Effector memory CD4-positive, alpha-beta T cell (primary cell): ENCODE measurements around the gene LRRC57.

ENCODE experiments used
- DNase-seq, 3 donors: peaks; one replicate each; pipeline ENCODE4 v3.0.0-alpha.2; 2020
- H3K27ac ChIP-seq: 2 replicates; pipeline ENCODE4 v1.7.0; 2013; ENCODE audit warnings: mild to moderate bottlenecking, low read length, moderate library complexity; ENCODE audit not compliant: insufficient read depth, poor library complexity, severe bottlenecking
- H3K27me3 ChIP-seq: replicated peaks from 2 replicates; pipeline ENCODE4 v1.7.0; 2013; ENCODE audit warnings: mild to moderate bottlenecking, low read length; ENCODE audit not compliant: insufficient read depth, control insufficient read depth, poor library complexity, severe bottlenecking
- H3K36me3 ChIP-seq: 2 replicates; pipeline ENCODE4 v1.7.0; 2013; ENCODE audit warnings: mild to moderate bottlenecking, low read length, moderate library complexity; ENCODE audit not compliant: control insufficient read depth, insufficient read depth
- H3K4me1 ChIP-seq: 2 replicates; pipeline ENCODE4 v1.7.0; 2013; ENCODE audit warnings: low read length, mild to moderate bottlenecking; ENCODE audit not compliant: control insufficient read depth, insufficient read depth, poor library complexity, severe bottlenecking
- H3K4me3 ChIP-seq: 2 replicates; pipeline ENCODE4 v1.7.0; 2013; ENCODE audit warnings: low read length, low read depth, mild to moderate bottlenecking; ENCODE audit not compliant: insufficient read depth, poor library complexity, severe bottlenecking
- H3K9me3 ChIP-seq: 2 replicates; pipeline ENCODE4 v1.7.0; 2013; ENCODE audit warnings: mild to moderate bottlenecking, low read length, moderate library complexity; ENCODE audit not compliant: control insufficient read depth

Gene LRRC57

DNA sequence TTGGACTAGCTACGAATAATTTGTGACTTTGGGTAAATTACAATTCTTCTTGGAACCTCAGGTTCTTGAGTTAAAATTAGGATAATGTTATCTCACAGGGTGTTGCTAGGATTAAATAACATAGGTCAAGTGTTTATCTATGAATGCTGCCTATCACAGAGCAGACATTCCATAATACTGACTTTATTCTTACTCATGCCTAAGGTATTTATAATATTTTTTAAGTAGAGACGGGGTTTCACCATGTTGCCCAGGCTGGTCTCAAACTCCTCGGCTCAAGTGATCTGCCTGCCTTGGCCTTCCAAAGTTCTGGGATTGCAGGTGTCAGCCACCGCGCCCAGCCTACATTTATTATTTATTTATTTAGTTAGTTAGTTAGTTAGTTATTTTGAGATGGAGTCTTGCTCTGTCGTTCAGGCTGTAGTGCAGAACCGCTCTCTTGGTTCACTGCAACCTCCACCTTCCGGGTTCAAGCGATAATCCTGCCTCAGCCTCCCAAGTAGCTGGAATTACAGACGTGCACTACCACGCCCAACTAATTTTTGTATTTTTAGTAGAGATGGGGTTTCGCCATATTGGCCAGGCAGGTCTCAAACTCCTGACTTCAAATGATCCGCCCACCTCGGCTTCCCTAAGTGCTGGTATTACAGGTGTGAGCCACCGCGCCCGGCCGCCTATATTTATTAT, 56.9 kb downstream of the LRRC57 start:
- H3K4me3 ChIP-seq: peak overlapping the region; percentile 90
- no peaks in the 10 kb centered on the region for H3K9me3 ChIP-seq
- no peaks in the 10 kb centered on the region for H3K27me3 ChIP-seq
- no peak for DNase-seq
- H3K4me1 ChIP-seq: peaks cover 7% of the 10 kb centered on the region
- peak overlapping the region; percentile 77 for H3K27ac ChIP-seq
- H3K36me3 ChIP-seq: no peaks in the 10 kb centered on the region

DNA sequence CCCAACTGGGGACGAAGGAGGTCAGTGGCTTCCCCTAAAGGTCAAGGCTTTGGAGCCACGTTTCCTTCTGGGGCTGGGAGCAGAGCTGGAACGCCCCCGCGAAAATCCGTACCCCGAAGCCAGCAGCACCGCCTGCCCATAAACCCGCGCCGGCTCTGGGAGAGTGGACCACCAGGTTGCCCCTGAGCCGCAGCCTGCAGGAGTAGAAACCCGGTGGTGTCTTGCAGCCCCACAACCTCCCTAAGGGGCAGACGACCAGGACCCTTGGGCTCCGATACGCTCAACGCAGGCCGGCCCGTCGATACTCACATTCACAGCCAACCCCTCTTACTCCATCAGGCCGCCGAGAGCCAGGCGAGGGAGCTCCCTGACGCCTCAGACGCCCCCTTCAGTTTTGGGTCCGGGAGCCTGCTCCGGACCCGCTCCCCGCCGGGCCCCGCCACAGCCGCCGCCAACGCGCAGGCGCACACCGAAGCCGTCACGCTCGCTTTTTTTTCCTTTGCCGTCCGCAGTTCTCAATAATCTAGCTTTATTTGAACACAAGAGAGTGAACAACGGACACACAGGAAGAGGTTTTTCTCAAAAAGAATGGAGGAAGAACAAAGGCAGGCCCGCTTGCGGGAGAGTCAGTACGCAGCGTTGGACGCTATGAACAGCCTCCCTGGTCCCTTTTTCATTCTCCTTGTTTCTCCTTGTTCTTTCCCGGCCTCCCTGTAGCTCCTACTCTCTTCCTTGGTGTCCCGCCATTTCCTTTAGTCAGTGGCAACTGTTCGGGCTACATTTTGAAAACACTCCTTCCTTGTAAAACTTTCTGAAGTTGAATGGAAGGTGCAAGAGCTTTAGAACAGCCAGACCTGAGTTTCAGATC, 57.7 kb downstream of the LRRC57 start, which contains the start of gene ZNF106:
Gene ZNF106 (minus strand): TSS at position 471 of the 868 bp plus-strand sequence. CDS start 18,852 bp downstream, outside the sequence.
- DNase-seq: peak; percentile 81 to 85 (median 81)
- no peaks in the 10 kb centered on the region for H3K36me3 ChIP-seq
- H3K4me3 ChIP-seq: peak within 1 kb of the TSS; percentile 90
- H3K27ac ChIP-seq: peak within 1 kb of the TSS; percentile 77
- H3K4me1 ChIP-seq: peaks cover 4% of the 10 kb centered on the region
- no peaks in the 10 kb centered on the region for H3K9me3 ChIP-seq
- no peaks in the 10 kb centered on the region for H3K27me3 ChIP-seq

DNA sequence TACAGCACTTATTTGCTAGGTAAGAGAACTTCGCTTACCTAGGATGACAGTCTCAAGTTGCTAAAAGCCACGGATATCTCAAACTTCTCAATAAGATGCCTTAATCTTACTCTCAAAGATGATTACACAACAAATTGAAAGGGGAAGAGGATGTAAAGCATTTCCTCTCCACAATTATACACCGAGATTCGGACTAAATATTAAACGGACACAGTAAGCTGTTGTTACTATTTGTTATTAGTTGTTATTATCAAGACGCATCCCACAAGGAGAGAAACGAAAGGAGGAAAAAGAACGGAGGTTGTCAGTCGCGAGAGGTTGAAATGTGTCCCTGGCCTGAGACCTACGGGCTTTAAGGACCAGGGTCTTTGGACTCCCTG, 58.3 kb downstream of the LRRC57 start:
- Histone ChIP-seq H3K9me3 (no peaks in the 10 kb centered on the region), H3K4me3 (peak overlapping the region; percentile 90), H3K36me3 (no peaks in the 10 kb centered on the region), H3K27me3 (no peaks in the 10 kb centered on the region), H3K4me1 (peaks cover 3% of the 10 kb centered on the region), H3K27ac (peak overlapping the region; percentile 77)
- no peak for DNase-seq
